ENCODE results near the gene LRSAM1. TPM values are rescaled to one million over a fixed set of nuclear protein-coding genes. Genes with fewer than 3 reads are reported as not detected.

The LRSAM1 gene
- total RNA-seq, 1 experiment from 2014 or later = 25.8 TPM

DNA sequence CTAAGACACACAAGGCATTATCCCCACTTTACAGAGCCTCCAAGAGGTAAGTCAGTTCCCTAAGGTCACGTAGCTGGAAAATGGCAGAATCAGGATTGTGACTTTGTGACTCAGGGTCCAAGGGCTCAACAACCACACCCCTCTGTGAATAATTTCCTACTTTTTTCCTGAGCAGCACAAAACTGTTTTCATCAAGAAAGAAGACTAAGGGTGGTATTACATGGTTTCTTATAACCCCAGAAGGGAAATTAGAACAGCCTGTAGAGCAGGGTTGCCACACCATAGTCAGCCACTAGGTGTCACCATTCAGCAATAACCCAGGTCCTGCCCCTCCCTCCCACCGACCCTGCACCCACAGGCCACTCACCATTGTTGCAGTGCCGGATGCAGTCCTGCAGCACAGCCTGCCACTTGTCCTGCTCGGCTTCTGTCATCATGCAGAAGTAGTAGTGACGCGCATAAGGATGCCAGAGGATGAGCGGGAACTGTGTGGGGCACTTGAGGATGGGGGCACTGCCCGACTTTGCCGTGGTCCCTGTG lies 72.1 kb downstream of the LRSAM1 start:
- DNase-seq = peak in 1 of 2 experiments; percentile 45
- Mint-ChIP-seq H3K36me3 (ENCODE audit: insufficient read depth, unreplicated experiment) (peaks cover 72% of the 10 kb centered on the region), H3K27me3 (ENCODE audit: insufficient read depth, unreplicated experiment) (no peaks in the 10 kb centered on the region), H3K4me3 (ENCODE audit: unreplicated experiment) (no peak overlapping the region), H3K4me1 (ENCODE audit: low read depth, unreplicated experiment) (no peaks in the 10 kb centered on the region), H3K27ac (ENCODE audit: unreplicated experiment) (no peak overlapping the region), H3K9me3 (ENCODE audit: unreplicated experiment) (no peaks in the 10 kb centered on the region)
- peaks cover 25% of the 10 kb centered on the region for H3K9me3 ChIP-seq
- intact Hi-C loops (cut with micrococcal nuclease; ENCODE audit: unreplicated experiment) = no loop called here
- H3K4me3 ChIP-seq (ENCODE audit: low read depth, low read length) = no peak overlapping the region
- no peaks in the 10 kb centered on the region for H3K27me3 ChIP-seq (replicated peaks; ENCODE audit: control insufficient read depth, insufficient read depth, low read length)
- no TSS peak for BruUV-seq (replicated peaks)
- ChIA-PET CTCF (no interaction called here), POLR2A (no interaction called here)
- TF ChIP-seq, protein P1, sequence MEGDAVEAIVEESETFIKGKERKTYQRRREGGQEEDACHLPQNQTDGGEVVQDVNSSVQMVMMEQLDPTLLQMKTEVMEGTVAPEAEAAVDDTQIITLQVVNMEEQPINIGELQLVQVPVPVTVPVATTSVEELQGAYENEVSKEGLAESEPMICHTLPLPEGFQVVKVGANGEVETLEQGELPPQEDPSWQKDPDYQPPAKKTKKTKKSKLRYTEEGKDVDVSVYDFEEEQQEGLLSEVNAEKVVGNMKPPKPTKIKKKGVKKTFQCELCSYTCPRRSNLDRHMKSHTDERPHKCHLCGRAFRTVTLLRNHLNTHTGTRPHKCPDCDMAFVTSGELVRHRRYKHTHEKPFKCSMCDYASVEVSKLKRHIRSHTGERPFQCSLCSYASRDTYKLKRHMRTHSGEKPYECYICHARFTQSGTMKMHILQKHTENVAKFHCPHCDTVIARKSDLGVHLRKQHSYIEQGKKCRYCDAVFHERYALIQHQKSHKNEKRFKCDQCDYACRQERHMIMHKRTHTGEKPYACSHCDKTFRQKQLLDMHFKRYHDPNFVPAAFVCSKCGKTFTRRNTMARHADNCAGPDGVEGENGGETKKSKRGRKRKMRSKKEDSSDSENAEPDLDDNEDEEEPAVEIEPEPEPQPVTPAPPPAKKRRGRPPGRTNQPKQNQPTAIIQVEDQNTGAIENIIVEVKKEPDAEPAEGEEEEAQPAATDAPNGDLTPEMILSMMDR (IDR thresholded peaks at IDR 0.05; ENCODE audit: insufficient read depth in 1 of 2, low read depth in 1 of 2, low read length in 1 of 2, severe bottlenecking in 1 of 2, unreplicated experiment in 1 of 2) = peak; percentile 21 to 62
- H3K36me3 ChIP-seq (ENCODE audit: control insufficient read depth, insufficient read depth, low read length) = peaks cover 11% of the 10 kb centered on the region
- H3K4me1 ChIP-seq = no peaks in the 10 kb centered on the region

DNA sequence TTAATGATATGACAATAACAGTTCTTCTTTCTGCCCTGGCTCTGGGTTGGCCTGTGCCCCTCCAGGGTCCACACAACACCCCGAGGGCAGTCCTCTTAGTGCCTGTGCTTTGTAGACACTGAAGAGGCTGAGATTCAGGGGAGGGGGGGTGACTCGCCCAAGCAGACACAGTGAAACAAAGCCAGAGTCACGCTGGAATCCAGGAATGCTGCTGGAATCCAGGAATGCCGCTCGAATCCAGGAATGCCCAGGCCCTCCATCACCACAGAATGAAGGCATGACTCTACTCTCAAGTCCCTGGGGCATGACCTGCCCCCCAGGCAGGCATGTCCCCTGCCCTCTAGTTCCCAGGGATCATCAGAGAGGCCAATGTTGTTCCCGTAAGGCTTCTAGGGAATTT lies 73.1 kb downstream of the LRSAM1 start:
- peak in 1 of 2 experiments; percentile 60 for DNase-seq
- Mint-ChIP-seq H3K4me1 (ENCODE audit: low read depth, unreplicated experiment) (no peaks in the 10 kb centered on the region), H3K4me3 (ENCODE audit: unreplicated experiment) (no peak overlapping the region), H3K27ac (ENCODE audit: unreplicated experiment) (no peak overlapping the region), H3K27me3 (ENCODE audit: insufficient read depth, unreplicated experiment) (no peaks in the 10 kb centered on the region), H3K36me3 (ENCODE audit: insufficient read depth, unreplicated experiment) (peaks cover 70% of the 10 kb centered on the region), H3K9me3 (ENCODE audit: unreplicated experiment) (no peaks in the 10 kb centered on the region)
- Histone ChIP-seq H3K4me3 (ENCODE audit: low read depth, low read length) (no peak overlapping the region), H3K27me3 (replicated peaks; ENCODE audit: control insufficient read depth, insufficient read depth, low read length) (no peaks in the 10 kb centered on the region), H3K9me3 (peaks cover 25% of the 10 kb centered on the region), H3K4me1 (no peaks in the 10 kb centered on the region), H3K36me3 (ENCODE audit: control insufficient read depth, insufficient read depth, low read length) (peaks cover 11% of the 10 kb centered on the region)
- no TSS peak for BruUV-seq (replicated peaks)
- ChIA-PET CTCF (interaction anchor here (1.6 kb wide), 1 partner anchor 30 kb away, joined by 6 read pairs; no protein-coding TSS in a partner anchor), POLR2A (no interaction called here)
- TF ChIP-seq, protein P1 (IDR thresholded peaks at IDR 0.05; ENCODE audit: insufficient read depth in 1 of 2, low read depth in 1 of 2, low read length in 1 of 2, severe bottlenecking in 1 of 2, unreplicated experiment in 1 of 2) = no peak
- intact Hi-C loops (cut with micrococcal nuclease; ENCODE audit: unreplicated experiment) = no loop called here

DNA sequence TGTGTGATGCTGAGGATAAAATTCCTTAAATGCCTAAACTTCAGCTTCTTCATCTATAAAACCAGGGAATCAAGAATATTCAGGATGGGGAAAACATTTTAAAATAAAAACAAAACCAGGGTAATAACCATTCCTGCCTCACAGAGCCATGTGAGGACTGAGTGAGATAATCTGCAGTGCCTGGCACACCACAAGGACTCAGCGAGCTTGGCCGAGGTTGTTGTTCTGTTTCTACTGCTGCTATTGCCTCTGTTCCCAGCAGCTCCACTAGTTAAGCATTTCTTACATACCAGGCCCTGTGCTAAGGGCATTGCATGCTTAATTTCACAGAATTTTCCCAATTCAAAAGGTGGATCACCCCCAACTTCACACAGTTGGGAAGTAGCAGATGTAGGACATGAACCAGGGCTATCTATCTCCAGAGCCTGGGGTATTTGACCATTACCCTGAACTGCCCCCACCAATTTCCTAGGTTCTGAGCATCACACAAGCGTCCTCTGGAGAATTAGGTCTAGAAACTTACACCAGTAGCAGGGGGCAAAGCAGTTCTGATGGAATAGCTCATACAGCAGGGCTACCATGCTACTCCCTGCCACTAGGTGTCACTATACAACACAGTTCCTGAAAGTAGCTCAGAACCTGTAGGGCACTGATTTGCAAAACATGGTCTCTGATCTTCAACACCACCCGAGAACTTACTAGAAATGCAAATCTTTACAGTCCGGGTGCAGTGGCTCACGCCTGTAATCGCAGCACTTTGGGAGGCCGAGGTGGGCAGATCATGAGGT lies 74.3 kb downstream of the LRSAM1 start:
- no peak overlapping the region for H3K4me3 Mint-ChIP-seq (ENCODE audit: unreplicated experiment)
- H3K27me3 Mint-ChIP-seq (ENCODE audit: insufficient read depth, unreplicated experiment) = no peaks in the 10 kb centered on the region
- peaks cover 25% of the 10 kb centered on the region for H3K9me3 ChIP-seq
- no peak overlapping the region for H3K27ac Mint-ChIP-seq (ENCODE audit: unreplicated experiment)
- peak in 1 of 2 experiments; percentile 31 for DNase-seq
- H3K27me3 ChIP-seq (replicated peaks; ENCODE audit: control insufficient read depth, insufficient read depth, low read length) = no peaks in the 10 kb centered on the region
- no TSS peak for BruUV-seq (replicated peaks)
- intact Hi-C loops (cut with micrococcal nuclease; ENCODE audit: unreplicated experiment) = no loop called here
- peaks cover 11% of the 10 kb centered on the region for H3K36me3 ChIP-seq (ENCODE audit: control insufficient read depth, insufficient read depth, low read length)
- H3K4me3 ChIP-seq (ENCODE audit: low read depth, low read length) = no peak overlapping the region
- no peaks in the 10 kb centered on the region for H3K9me3 Mint-ChIP-seq (ENCODE audit: unreplicated experiment)
- no peaks in the 10 kb centered on the region for H3K4me1 ChIP-seq
- peaks cover 70% of the 10 kb centered on the region for H3K36me3 Mint-ChIP-seq (ENCODE audit: insufficient read depth, unreplicated experiment)
- H3K4me1 Mint-ChIP-seq (ENCODE audit: low read depth, unreplicated experiment) = no peaks in the 10 kb centered on the region
- ChIA-PET CTCF (interaction anchor here (0.6 to 1.6 kb wide), 10 partner anchors 20 to 1655 kb away, joined by 3 to 7 read pairs (median 4); partner anchors contain the start of gene TOR2A), POLR2A (no interaction called here)
- TF ChIP-seq, protein P1 (IDR thresholded peaks at IDR 0.05; ENCODE audit: insufficient read depth in 1 of 2, low read depth in 1 of 2, low read length in 1 of 2, severe bottlenecking in 1 of 2, unreplicated experiment in 1 of 2) = peak; percentile 32 to 57

Data from Caco-2 (cell line).